GM19463 (cell line): ENCODE data around the gene RAB14.
A peak's percentile ranks its signal among the peaks of the same experiment; 100 is the strongest.

Experiments
- ATAC-seq: cut with Tn5 transposase; IDR thresholded peaks from one replicate; pipeline ENCODE4 v1.9.1; 2021; ENCODE audit warnings: mild to moderate bottlenecking, moderate library complexity; ENCODE audit not compliant: unreplicated experiment

Gene RAB14

GRCh38 chr9:121201738-121202533, at the start of gene RAB14:
TSS of gene RAB14 (minus strand) at chr9:121201869. CDS start at chr9:121193412, 8,457 bp downstream.
- peak; percentile 82 for ATAC-seq

GRCh38 chr9:121249563-121249962, 47.9 kb upstream of the RAB14 start:
- no peak for ATAC-seq

GRCh38 chr9:121246821-121247561, 45.3 kb upstream of the RAB14 start:
- no peak for ATAC-seq

- no peak for ATAC-seq
Measured at GRCh38 chr9:121242959-121243346, 41.3 kb upstream of the RAB14 start.

GRCh38 chr9:121242219-121242958, 40.7 kb upstream of the RAB14 start:
- no peak for ATAC-seq

- no peak for ATAC-seq
Measured at GRCh38 chr9:121240472-121241135, 38.9 kb upstream of the RAB14 start.

GRCh38 chr9:121239851-121240250, 38.2 kb upstream of the RAB14 start:
- no peak for ATAC-seq

- ATAC-seq: no peak
Measured at GRCh38 chr9:121239071-121239470, 37.4 kb upstream of the RAB14 start.

GRCh38 chr9:121237916-121238315, 36.2 kb upstream of the RAB14 start:
- no peak for ATAC-seq

- ATAC-seq: no peak
Measured at GRCh38 chr9:121235512-121235911, 33.8 kb upstream of the RAB14 start.

GRCh38 chr9:121234832-121235161, 33.1 kb upstream of the RAB14 start:
- no peak for ATAC-seq

- ATAC-seq: no peak
Measured at GRCh38 chr9:121233906-121234831, 32.5 kb upstream of the RAB14 start.

GRCh38 chr9:121232251-121232650, 30.6 kb upstream of the RAB14 start:
- no peak for ATAC-seq

- no peak for ATAC-seq
Measured at GRCh38 chr9:121230256-121230655, 28.6 kb upstream of the RAB14 start.

- ATAC-seq: no peak
Measured at GRCh38 chr9:121227862-121228261, 26.2 kb upstream of the RAB14 start.

GRCh38 chr9:121226175-121226574, 24.5 kb upstream of the RAB14 start:
- ATAC-seq: no peak

GRCh38 chr9:121225240-121225639, 23.6 kb upstream of the RAB14 start:
- no peak for ATAC-seq

GRCh38 chr9:121222524-121223171, 21.0 kb upstream of the RAB14 start:
- ATAC-seq: no peak

- no peak for ATAC-seq
Measured at GRCh38 chr9:121221664-121222055, 20.0 kb upstream of the RAB14 start.
